ENCODE results near the gene REPS2.

The REPS2 gene

DNA sequence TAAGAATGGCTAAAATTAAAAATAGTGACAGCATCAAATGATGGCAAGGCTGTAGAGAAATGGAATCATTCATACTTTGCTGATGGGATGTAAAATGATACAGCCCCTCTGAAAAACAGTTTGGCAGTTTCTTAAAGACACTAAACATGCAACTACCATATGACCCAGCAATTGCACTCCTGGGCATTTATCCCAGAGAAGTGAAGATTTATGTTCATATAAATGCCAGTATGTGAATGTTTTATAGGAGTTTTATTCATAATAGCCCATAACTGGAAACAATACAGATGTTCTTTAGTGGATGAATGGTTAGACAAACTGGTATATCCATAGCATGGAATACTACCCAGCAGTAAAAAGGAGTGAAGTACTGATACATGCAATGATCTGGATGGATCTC, 43.3 kb downstream of the REPS2 start:
- Histone ChIP-seq H3K23ac (ENCODE audit: low read depth, low read length, poor library complexity) (no peak overlapping the region), H2BK12ac (ENCODE audit: low read length) (no peak overlapping the region), H3K36me3 (replicated peaks in 1 of 2; ENCODE audit: control insufficient read depth in 2 of 2, insufficient read depth in 2 of 2, low read length in 2 of 2) (no peaks in the 10 kb centered on the region), H3K4ac (ENCODE audit: low read length) (no peak overlapping the region), H3K18ac (ENCODE audit: low read length) (no peak overlapping the region), H3K14ac (ENCODE audit: low read length) (no peak overlapping the region), H3K9ac (ENCODE audit: low read depth, low read length, poor library complexity) (no peak overlapping the region), H4K8ac (ENCODE audit: low read depth, low read length) (no peak overlapping the region), H3K4me2 (ENCODE audit: insufficient read depth, low read length, poor library complexity, severe bottlenecking) (no peak overlapping the region), H2BK15ac (ENCODE audit: low read length) (no peak overlapping the region), H2BK120ac (ENCODE audit: low read depth, low read length) (no peak overlapping the region), H3K4me3 (ENCODE audit: low read length in 2 of 2) (no peak overlapping the region), H4K91ac (ENCODE audit: low read depth, low read length, poor library complexity) (no peak overlapping the region), H2AK5ac (ENCODE audit: low read depth, low read length) (no peak overlapping the region), H3K79me1 (ENCODE audit: low read depth, low read length) (no peaks in the 10 kb centered on the region), H3K27me3 (ENCODE audit: control insufficient read depth in 3 of 3, insufficient read depth in 3 of 3, low read depth in 1 of 3, low read length in 3 of 3) (peaks cover 0 to 23% (median 0%) of the 10 kb centered on the region in 3 experiments), H2AFZ (ENCODE audit: low read length) (no peak overlapping the region), H2BK5ac (ENCODE audit: low read length) (no peak overlapping the region), H3K27ac (replicated peaks; ENCODE audit: low read length) (no peak overlapping the region), H3K9me3 (replicated peaks in 1 of 2; ENCODE audit: control insufficient read depth in 2 of 2, insufficient read depth in 1 of 2, low read depth in 1 of 2, low read length in 2 of 2) (no peaks in the 10 kb centered on the region), H3K4me1 (ENCODE audit: control insufficient read depth in 2 of 2, insufficient read depth in 1 of 2, low read depth in 1 of 2, low read length in 2 of 2) (no peaks in the 10 kb centered on the region)
- no peak for DNase-seq (ENCODE audit: low spot score)

DNA sequence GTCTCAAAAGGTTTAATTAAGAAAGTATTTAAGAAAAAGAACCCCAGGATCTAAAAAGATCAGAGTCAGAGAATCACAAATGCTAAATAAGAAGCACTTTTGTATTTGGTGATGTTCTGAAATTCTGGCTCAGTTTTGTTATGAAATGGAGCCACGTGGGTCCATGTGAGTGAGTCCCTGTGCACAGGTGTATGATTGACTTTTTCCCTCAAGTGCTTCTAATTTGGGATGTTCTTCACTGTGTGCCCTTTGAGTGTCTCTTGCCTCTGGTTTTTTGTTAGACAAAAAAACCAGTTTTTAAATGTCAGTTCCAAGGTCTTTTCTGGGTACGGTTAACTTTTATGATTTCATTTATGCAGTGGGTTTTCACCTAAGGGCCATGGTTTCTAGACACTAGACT, 44.4 kb downstream of the REPS2 start:
- Histone ChIP-seq H3K4me3 (ENCODE audit: low read length in 2 of 2) (no peak overlapping the region), H3K9me3 (replicated peaks in 1 of 2; ENCODE audit: control insufficient read depth in 2 of 2, insufficient read depth in 1 of 2, low read depth in 1 of 2, low read length in 2 of 2) (no peaks in the 10 kb centered on the region), H2AFZ (ENCODE audit: low read length) (no peak overlapping the region), H3K18ac (ENCODE audit: low read length) (no peak overlapping the region), H2BK15ac (ENCODE audit: low read length) (no peak overlapping the region), H2BK12ac (ENCODE audit: low read length) (no peak overlapping the region), H3K14ac (ENCODE audit: low read length) (no peak overlapping the region), H2AK5ac (ENCODE audit: low read depth, low read length) (no peak overlapping the region), H2BK120ac (ENCODE audit: low read depth, low read length) (no peak overlapping the region), H3K4me1 (ENCODE audit: control insufficient read depth in 2 of 2, insufficient read depth in 1 of 2, low read depth in 1 of 2, low read length in 2 of 2) (no peaks in the 10 kb centered on the region), H3K79me1 (ENCODE audit: low read depth, low read length) (no peaks in the 10 kb centered on the region), H4K91ac (ENCODE audit: low read depth, low read length, poor library complexity) (no peak overlapping the region), H3K36me3 (replicated peaks in 1 of 2; ENCODE audit: control insufficient read depth in 2 of 2, insufficient read depth in 2 of 2, low read length in 2 of 2) (no peaks in the 10 kb centered on the region), H4K8ac (ENCODE audit: low read depth, low read length) (no peak overlapping the region), H3K27ac (replicated peaks; ENCODE audit: low read length) (no peak overlapping the region), H3K9ac (ENCODE audit: low read depth, low read length, poor library complexity) (no peak overlapping the region), H3K23ac (ENCODE audit: low read depth, low read length, poor library complexity) (no peak overlapping the region), H2BK5ac (ENCODE audit: low read length) (no peak overlapping the region), H3K27me3 (ENCODE audit: control insufficient read depth in 3 of 3, insufficient read depth in 3 of 3, low read depth in 1 of 3, low read length in 3 of 3) (peaks cover 0 to 24% (median 0%) of the 10 kb centered on the region in 3 experiments), H3K4me2 (ENCODE audit: insufficient read depth, low read length, poor library complexity, severe bottlenecking) (no peak overlapping the region), H3K4ac (ENCODE audit: low read length) (no peak overlapping the region)
- no CpG with 5 or more reads among the region's 2 CpGs for WGBS, 2 donors (ENCODE audit: extremely low coverage in 2 of 2, insufficient read length in 2 of 2, insufficient replicate concordance in 1 of 2)
- DNase-seq (ENCODE audit: low spot score): no peak

DNA sequence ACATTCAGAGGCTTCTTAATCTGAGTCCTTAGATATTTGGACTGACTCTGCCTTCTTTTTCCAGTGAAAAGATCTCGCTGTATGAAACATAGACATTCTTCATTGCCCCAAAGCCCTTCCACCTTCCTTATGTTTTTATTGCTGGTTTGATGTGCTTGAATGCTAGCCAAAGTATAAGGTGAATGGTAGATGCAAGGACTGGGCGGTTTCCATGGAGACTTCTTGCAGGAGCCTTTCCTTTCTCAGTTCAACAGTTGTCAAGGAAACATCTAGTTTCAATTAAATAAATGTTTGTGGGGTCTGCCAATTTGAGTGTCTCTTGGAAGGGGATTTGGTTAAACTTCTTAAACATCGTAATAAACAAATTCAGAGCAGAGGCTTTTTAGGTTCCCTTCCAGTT, 46.0 kb downstream of the REPS2 start:
- no peak overlapping the region for H2AK5ac ChIP-seq (ENCODE audit: low read depth, low read length)
- WGBS, 2 donors (ENCODE audit: extremely low coverage in 2 of 2, insufficient read length in 2 of 2, insufficient replicate concordance in 1 of 2): no CpG with 5 or more reads among the region's 3 CpGs
- H3K4me1 ChIP-seq (ENCODE audit: control insufficient read depth in 2 of 2, insufficient read depth in 1 of 2, low read depth in 1 of 2, low read length in 2 of 2): peaks cover 0 to 2% of the 10 kb centered on the region in 2 donors
- no peak overlapping the region for H2BK120ac ChIP-seq (ENCODE audit: low read depth, low read length)
- H3K27ac ChIP-seq (replicated peaks; ENCODE audit: low read length): no peak overlapping the region
- H3K79me1 ChIP-seq (ENCODE audit: low read depth, low read length): no peaks in the 10 kb centered on the region
- peaks cover 0 to 32% (median 0%) of the 10 kb centered on the region in 3 experiments for H3K27me3 ChIP-seq (ENCODE audit: control insufficient read depth in 3 of 3, insufficient read depth in 3 of 3, low read depth in 1 of 3, low read length in 3 of 3)
- no peak overlapping the region for H3K4me3 ChIP-seq (ENCODE audit: low read length in 2 of 2)
- H3K36me3 ChIP-seq (replicated peaks in 1 of 2; ENCODE audit: control insufficient read depth in 2 of 2, insufficient read depth in 2 of 2, low read length in 2 of 2): no peaks in the 10 kb centered on the region
- no peaks in the 10 kb centered on the region for H3K9me3 ChIP-seq (replicated peaks in 1 of 2; ENCODE audit: control insufficient read depth in 2 of 2, insufficient read depth in 1 of 2, low read depth in 1 of 2, low read length in 2 of 2)
- no peak overlapping the region for H2AFZ ChIP-seq (ENCODE audit: low read length)
- no peak overlapping the region for H3K4ac ChIP-seq (ENCODE audit: low read length)
- no peak overlapping the region for H4K91ac ChIP-seq (ENCODE audit: low read depth, low read length, poor library complexity)
- no peak overlapping the region for H3K18ac ChIP-seq (ENCODE audit: low read length)
- H2BK5ac ChIP-seq (ENCODE audit: low read length): no peak overlapping the region
- H3K4me2 ChIP-seq (ENCODE audit: insufficient read depth, low read length, poor library complexity, severe bottlenecking): no peak overlapping the region
- no peak overlapping the region for H3K9ac ChIP-seq (ENCODE audit: low read depth, low read length, poor library complexity)
- DNase-seq (ENCODE audit: low spot score): no peak
- H2BK15ac ChIP-seq (ENCODE audit: low read length): no peak overlapping the region
- H4K8ac ChIP-seq (ENCODE audit: low read depth, low read length): no peak overlapping the region
- H3K14ac ChIP-seq (ENCODE audit: low read length): no peak overlapping the region
- no peak overlapping the region for H2BK12ac ChIP-seq (ENCODE audit: low read length)
- no peak overlapping the region for H3K23ac ChIP-seq (ENCODE audit: low read depth, low read length, poor library complexity)

DNA sequence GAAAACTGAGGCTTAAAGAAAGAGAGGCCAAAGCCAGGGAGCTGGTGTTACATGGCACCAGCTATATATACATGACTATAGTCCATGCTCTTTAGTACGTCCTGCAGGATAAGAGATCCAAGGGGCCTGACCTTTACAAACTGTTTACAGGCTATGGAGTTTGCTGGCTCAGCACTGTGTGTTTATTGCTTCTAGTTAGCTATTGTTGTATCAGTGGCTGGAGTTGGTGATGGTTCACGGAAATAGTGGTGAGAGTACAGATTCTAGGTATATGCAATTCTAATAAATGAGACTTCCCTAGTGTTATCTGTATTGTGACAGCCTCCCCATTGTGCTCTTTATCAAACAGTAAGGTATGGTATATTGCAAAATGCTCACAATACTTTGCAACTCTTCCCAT, 46.5 kb downstream of the REPS2 start:
- DNase-seq (ENCODE audit: low spot score): no peak
- no CpG with 5 or more reads among the region's 2 CpGs for WGBS, 2 donors (ENCODE audit: extremely low coverage in 2 of 2, insufficient read length in 2 of 2, insufficient replicate concordance in 1 of 2)
- no peak overlapping the region for H3K27ac ChIP-seq (replicated peaks; ENCODE audit: low read length)

More for the DNA sequence above, 46.5 kb downstream of the REPS2 start:
- H3K79me1 ChIP-seq (ENCODE audit: low read depth, low read length): no peaks in the 10 kb centered on the region
- H2BK12ac ChIP-seq (ENCODE audit: low read length): no peak overlapping the region
- no peaks in the 10 kb centered on the region for H3K36me3 ChIP-seq (replicated peaks in 1 of 2; ENCODE audit: control insufficient read depth in 2 of 2, insufficient read depth in 2 of 2, low read length in 2 of 2)
- no peak overlapping the region for H3K18ac ChIP-seq (ENCODE audit: low read length)
- no peak overlapping the region for H4K8ac ChIP-seq (ENCODE audit: low read depth, low read length)
- no peak overlapping the region for H3K14ac ChIP-seq (ENCODE audit: low read length)
- no peak overlapping the region for H3K9ac ChIP-seq (ENCODE audit: low read depth, low read length, poor library complexity)
- peaks cover 0 to 36% (median 0%) of the 10 kb centered on the region in 3 experiments for H3K27me3 ChIP-seq (ENCODE audit: control insufficient read depth in 3 of 3, insufficient read depth in 3 of 3, low read depth in 1 of 3, low read length in 3 of 3)
- no peak overlapping the region for H2AK5ac ChIP-seq (ENCODE audit: low read depth, low read length)
- no peak overlapping the region for H3K4me2 ChIP-seq (ENCODE audit: insufficient read depth, low read length, poor library complexity, severe bottlenecking)
- no peak overlapping the region for H4K91ac ChIP-seq (ENCODE audit: low read depth, low read length, poor library complexity)
- H3K23ac ChIP-seq (ENCODE audit: low read depth, low read length, poor library complexity): no peak overlapping the region
- H2BK5ac ChIP-seq (ENCODE audit: low read length): no peak overlapping the region
- H2AFZ ChIP-seq (ENCODE audit: low read length): no peak overlapping the region
- no peaks in the 10 kb centered on the region for H3K9me3 ChIP-seq (replicated peaks in 1 of 2; ENCODE audit: control insufficient read depth in 2 of 2, insufficient read depth in 1 of 2, low read depth in 1 of 2, low read length in 2 of 2)
- no peak overlapping the region for H3K4ac ChIP-seq (ENCODE audit: low read length)
- no peak overlapping the region for H2BK15ac ChIP-seq (ENCODE audit: low read length)
- H3K4me1 ChIP-seq (ENCODE audit: control insufficient read depth in 2 of 2, insufficient read depth in 1 of 2, low read depth in 1 of 2, low read length in 2 of 2): peaks cover 0 to 2% of the 10 kb centered on the region in 2 donors
- H2BK120ac ChIP-seq (ENCODE audit: low read depth, low read length): no peak overlapping the region
- no peak overlapping the region for H3K4me3 ChIP-seq (ENCODE audit: low read length in 2 of 2)
